ENCODE data around the gene DYRK1A.

- TF ChIP-seq CTCF (IDR thresholded peaks at IDR 0.05) (no peak), POLR2A (IDR thresholded peaks at IDR 0.05) (no peak)
Measured at GRCh38 chr21:37410639-37411038, 44.1 kb downstream of the DYRK1A start.

Data from uterus (tissue), 2 donors.